ENCODE data around the gene LCAT.
"Not testable (repeated sequence)": the region's sequence is repeated elsewhere in the genome, so short reads cannot be mapped to it uniquely, and the experiment has no call there.

LCAT gene

GRCh38 chr16:67942510-67943255 lies 1.2 kb downstream of the LCAT start:
- DNase-seq (ENCODE audit: extremely low read depth, insufficient read length), result no peak
- Histone ChIP-seq H3K27me3 (replicated peaks; ENCODE audit: control insufficient read depth, insufficient read depth, low read length) (no peaks in the 10 kb centered on the region), H3K36me3 (ENCODE audit: control insufficient read depth, insufficient read depth, low read length) (peaks cover 39% of the 10 kb centered on the region), H3K4me3 (replicated peaks; ENCODE audit: low read depth, low read length) (no peak overlapping the region)
- TF ChIP-seq, protein P1, sequence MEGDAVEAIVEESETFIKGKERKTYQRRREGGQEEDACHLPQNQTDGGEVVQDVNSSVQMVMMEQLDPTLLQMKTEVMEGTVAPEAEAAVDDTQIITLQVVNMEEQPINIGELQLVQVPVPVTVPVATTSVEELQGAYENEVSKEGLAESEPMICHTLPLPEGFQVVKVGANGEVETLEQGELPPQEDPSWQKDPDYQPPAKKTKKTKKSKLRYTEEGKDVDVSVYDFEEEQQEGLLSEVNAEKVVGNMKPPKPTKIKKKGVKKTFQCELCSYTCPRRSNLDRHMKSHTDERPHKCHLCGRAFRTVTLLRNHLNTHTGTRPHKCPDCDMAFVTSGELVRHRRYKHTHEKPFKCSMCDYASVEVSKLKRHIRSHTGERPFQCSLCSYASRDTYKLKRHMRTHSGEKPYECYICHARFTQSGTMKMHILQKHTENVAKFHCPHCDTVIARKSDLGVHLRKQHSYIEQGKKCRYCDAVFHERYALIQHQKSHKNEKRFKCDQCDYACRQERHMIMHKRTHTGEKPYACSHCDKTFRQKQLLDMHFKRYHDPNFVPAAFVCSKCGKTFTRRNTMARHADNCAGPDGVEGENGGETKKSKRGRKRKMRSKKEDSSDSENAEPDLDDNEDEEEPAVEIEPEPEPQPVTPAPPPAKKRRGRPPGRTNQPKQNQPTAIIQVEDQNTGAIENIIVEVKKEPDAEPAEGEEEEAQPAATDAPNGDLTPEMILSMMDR (IDR thresholded peaks at IDR 0.05; ENCODE audit: insufficient read depth, low read length, poor library complexity, severe bottlenecking), result no peak

- no peak overlapping the region for H3K4me3 ChIP-seq (replicated peaks; ENCODE audit: low read depth, low read length)
- TF ChIP-seq, protein P1 (IDR thresholded peaks at IDR 0.05; ENCODE audit: insufficient read depth, low read length, poor library complexity, severe bottlenecking), result peak; percentile 77
- DNase-seq (ENCODE audit: extremely low read depth, insufficient read length), result no peak
- H3K27me3 ChIP-seq (replicated peaks; ENCODE audit: control insufficient read depth, insufficient read depth, low read length), result no peaks in the 10 kb centered on the region
- peaks cover 35% of the 10 kb centered on the region for H3K36me3 ChIP-seq (ENCODE audit: control insufficient read depth, insufficient read depth, low read length)
Measured at GRCh38 chr16:67942200-67942509, 1.8 kb downstream of the LCAT start.

GRCh38 chr16:67941469-67942199 lies 2.3 kb downstream of the LCAT start:
- H3K27me3 ChIP-seq (replicated peaks; ENCODE audit: control insufficient read depth, insufficient read depth, low read length), result no peaks in the 10 kb centered on the region
- no peak overlapping the region for H3K4me3 ChIP-seq (replicated peaks; ENCODE audit: low read depth, low read length)
- DNase-seq (ENCODE audit: extremely low read depth, insufficient read length), result no peak
- TF ChIP-seq, protein P1 (IDR thresholded peaks at IDR 0.05; ENCODE audit: insufficient read depth, low read length, poor library complexity, severe bottlenecking), result no peak
- H3K36me3 ChIP-seq (ENCODE audit: control insufficient read depth, insufficient read depth, low read length), result peaks cover 32% of the 10 kb centered on the region

DNA sequence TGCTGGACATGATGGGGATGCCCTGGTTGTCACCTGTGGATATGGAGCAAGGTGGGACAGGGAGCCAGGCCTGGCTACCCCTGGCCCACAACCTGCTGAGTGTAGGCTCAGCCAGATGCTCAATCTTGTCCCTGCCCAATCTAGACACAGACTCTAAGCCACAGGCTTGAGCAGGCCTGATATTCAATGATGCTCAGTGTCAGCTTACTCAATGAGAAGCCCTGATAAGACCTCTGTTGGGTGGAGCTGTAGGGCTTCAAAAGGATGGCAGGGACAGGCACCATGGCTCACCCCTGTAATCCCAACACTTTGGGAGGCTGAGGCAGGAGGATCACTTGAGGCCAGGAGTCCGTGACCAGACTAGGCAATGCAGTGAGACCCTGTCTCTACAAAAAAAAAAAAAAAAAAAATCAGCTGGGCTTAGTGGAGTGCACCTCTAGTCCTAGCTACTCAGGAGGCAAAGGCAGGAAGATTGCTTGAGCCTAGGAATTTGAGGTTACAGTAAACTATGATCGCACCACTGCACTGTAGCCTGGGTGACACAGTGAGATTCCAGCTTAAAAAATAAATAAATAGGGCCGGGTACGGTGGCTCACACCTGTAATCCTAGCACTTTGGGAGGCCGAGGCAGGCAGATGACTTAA lies 3.4 kb downstream of the LCAT start:
- Histone ChIP-seq H3K36me3 (ENCODE audit: control insufficient read depth, insufficient read depth, low read length) (peaks cover 24% of the 10 kb centered on the region), H3K27me3 (replicated peaks; ENCODE audit: control insufficient read depth, insufficient read depth, low read length) (no peaks in the 10 kb centered on the region)
- TF ChIP-seq, protein P1 (IDR thresholded peaks at IDR 0.05; ENCODE audit: insufficient read depth, low read length, poor library complexity, severe bottlenecking), result no peak

GRCh38 chr16:67939507-67940445 lies 4.1 kb downstream of the LCAT start:
- TF ChIP-seq, protein P1 (IDR thresholded peaks at IDR 0.05; ENCODE audit: insufficient read depth, low read length, poor library complexity, severe bottlenecking), result no peak

More for the DNA sequence above, 3.4 kb downstream of the LCAT start:
- DNase-seq (ENCODE audit: extremely low read depth, insufficient read length), result no peak
- H3K4me3 ChIP-seq (replicated peaks; ENCODE audit: low read depth, low read length), result no peak overlapping the region

DNA sequence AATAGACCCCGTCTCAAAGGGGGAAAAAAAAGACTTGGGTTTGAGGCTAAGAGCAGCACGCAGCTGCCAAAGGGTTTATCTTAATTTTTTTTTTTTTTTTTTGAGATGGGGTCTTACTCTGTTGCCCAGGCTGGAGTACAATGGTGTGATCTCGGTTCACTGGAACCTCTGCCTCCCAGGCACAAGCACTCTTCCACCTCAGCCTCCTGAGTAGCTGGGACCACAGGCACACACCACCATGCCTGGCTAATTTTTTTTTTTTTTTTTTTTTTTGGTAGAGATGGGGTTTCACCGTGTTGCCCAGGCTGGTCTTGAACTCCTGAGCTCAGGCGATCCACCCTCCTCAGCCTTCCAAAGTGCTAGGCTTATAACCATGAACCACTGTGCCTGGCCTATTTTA lies 6.2 kb downstream of the LCAT start:
- H3K27me3 ChIP-seq (replicated peaks; ENCODE audit: control insufficient read depth, insufficient read depth, low read length); H3K4me3 ChIP-seq (replicated peaks; ENCODE audit: low read depth, low read length); DNase-seq (ENCODE audit: extremely low read depth, insufficient read length): not testable (repeated sequence)
- peaks cover 35% of the 10 kb centered on the region for H3K36me3 ChIP-seq (ENCODE audit: control insufficient read depth, insufficient read depth, low read length)

More at GRCh38 chr16:67939507-67940445, 4.1 kb downstream of the LCAT start:
- Histone ChIP-seq H3K36me3 (ENCODE audit: control insufficient read depth, insufficient read depth, low read length) (peaks cover 27% of the 10 kb centered on the region), H3K27me3 (replicated peaks; ENCODE audit: control insufficient read depth, insufficient read depth, low read length) (no peaks in the 10 kb centered on the region), H3K4me3 (replicated peaks; ENCODE audit: low read depth, low read length) (no peak overlapping the region)
- DNase-seq (ENCODE audit: extremely low read depth, insufficient read length), result no peak

All from GM06990 (cell line).